Measurements from ENCODE around the gene RRAGC.
"Not testable (repeated sequence)": the region's sequence is repeated elsewhere in the genome, so short reads cannot be mapped to it uniquely, and the experiment has no call there.

Gene RRAGC

GRCh38 chr1:38848071-38848470 lies 11.5 kb downstream of the RRAGC start:
- H4K8ac ChIP-seq (ENCODE audit: low read depth, low read length): no peak overlapping the region
- H3K23ac ChIP-seq (ENCODE audit: low read length): no peak overlapping the region
- H3K4ac ChIP-seq (ENCODE audit: low read depth, low read length): no peak overlapping the region
- no peak overlapping the region for H2BK15ac ChIP-seq (replicated peaks; ENCODE audit: low read depth)
- no peak overlapping the region for H3K9ac ChIP-seq (ENCODE audit: low read length)
- no peak overlapping the region for H4K5ac ChIP-seq (ENCODE audit: low read length)
- no peaks in the 10 kb centered on the region for H3K27me3 ChIP-seq (ENCODE audit: insufficient read depth, low read length, poor library complexity)
- H3K4me2 ChIP-seq (ENCODE audit: low read length): no peak overlapping the region
- no peak for DNase-seq
- H3K4me1 ChIP-seq (ENCODE audit: control insufficient read depth, low read depth, low read length): no peaks in the 10 kb centered on the region
- H3K79me2 ChIP-seq (ENCODE audit: control insufficient read depth, insufficient read depth, low read length): no peaks in the 10 kb centered on the region
- no peak overlapping the region for H2BK120ac ChIP-seq (ENCODE audit: low read depth, low read length)
- no peak overlapping the region for H3K56ac ChIP-seq (ENCODE audit: low read length)
- no peak overlapping the region for H2BK5ac ChIP-seq (ENCODE audit: low read length)
- no peak overlapping the region for H2AK5ac ChIP-seq (ENCODE audit: low read length)
- no CpG with 5 or more reads among the region's 1 CpG for WGBS (ENCODE audit: extremely low coverage, insufficient coverage, low lambda C conversion rate)
- no peak overlapping the region for H3K18ac ChIP-seq (ENCODE audit: low read length)
- no peak overlapping the region for H3K27ac ChIP-seq (ENCODE audit: low read depth, low read length)
- no peaks in the 10 kb centered on the region for H3K79me1 ChIP-seq (ENCODE audit: low read length)
- H3K4me3 ChIP-seq (ENCODE audit: low read length): no peak overlapping the region
- H3K36me3 ChIP-seq (ENCODE audit: control insufficient read depth, insufficient read depth, low read length): peaks cover 2% of the 10 kb centered on the region

GRCh38 chr1:38846210-38846609 lies 13.4 kb downstream of the RRAGC start:
- Histone ChIP-seq H3K18ac (ENCODE audit: low read length) (no peak overlapping the region), H3K27me3 (ENCODE audit: insufficient read depth, low read length, poor library complexity) (no peaks in the 10 kb centered on the region), H4K8ac (ENCODE audit: low read depth, low read length) (no peak overlapping the region), H3K4ac (ENCODE audit: low read depth, low read length) (no peak overlapping the region), H2AK5ac (ENCODE audit: low read length) (no peak overlapping the region), H2BK120ac (ENCODE audit: low read depth, low read length) (no peak overlapping the region), H3K4me1 (ENCODE audit: control insufficient read depth, low read depth, low read length) (no peaks in the 10 kb centered on the region), H2BK5ac (ENCODE audit: low read length) (no peak overlapping the region), H2BK15ac (replicated peaks; ENCODE audit: low read depth) (no peak overlapping the region), H3K79me1 (ENCODE audit: low read length) (no peaks in the 10 kb centered on the region), H4K5ac (ENCODE audit: low read length) (no peak overlapping the region), H3K27ac (ENCODE audit: low read depth, low read length) (no peak overlapping the region), H3K36me3 (ENCODE audit: control insufficient read depth, insufficient read depth, low read length) (peaks cover under 1% of the 10 kb centered on the region), H3K4me2 (ENCODE audit: low read length) (no peak overlapping the region), H3K9ac (ENCODE audit: low read length) (no peak overlapping the region), H3K56ac (ENCODE audit: low read length) (no peak overlapping the region), H3K4me3 (ENCODE audit: low read length) (no peak overlapping the region), H3K79me2 (ENCODE audit: control insufficient read depth, insufficient read depth, low read length) (no peaks in the 10 kb centered on the region), H3K23ac (ENCODE audit: low read length) (no peak overlapping the region)
- DNase-seq: no peak
- no CpG with 5 or more reads among the region's 3 CpGs for WGBS (ENCODE audit: extremely low coverage, insufficient coverage, low lambda C conversion rate)

- H3K36me3 ChIP-seq (ENCODE audit: control insufficient read depth, insufficient read depth, low read length); H3K56ac ChIP-seq (ENCODE audit: low read length); H2AK5ac ChIP-seq (ENCODE audit: low read length); H4K8ac ChIP-seq (ENCODE audit: low read depth, low read length); H2BK15ac ChIP-seq (replicated peaks; ENCODE audit: low read depth); H3K18ac ChIP-seq (ENCODE audit: low read length); H3K27ac ChIP-seq (ENCODE audit: low read depth, low read length); H3K79me2 ChIP-seq (ENCODE audit: control insufficient read depth, insufficient read depth, low read length); H2BK120ac ChIP-seq (ENCODE audit: low read depth, low read length); H3K4me3 ChIP-seq (ENCODE audit: low read length); H3K4ac ChIP-seq (ENCODE audit: low read depth, low read length); H3K23ac ChIP-seq (ENCODE audit: low read length); DNase-seq; H3K27me3 ChIP-seq (ENCODE audit: insufficient read depth, low read length, poor library complexity); H4K5ac ChIP-seq (ENCODE audit: low read length); H3K4me2 ChIP-seq (ENCODE audit: low read length); H3K4me1 ChIP-seq (ENCODE audit: control insufficient read depth, low read depth, low read length); H2BK5ac ChIP-seq (ENCODE audit: low read length); H3K9ac ChIP-seq (ENCODE audit: low read length); H3K79me1 ChIP-seq (ENCODE audit: low read length): not testable (repeated sequence)
- WGBS (ENCODE audit: extremely low coverage, insufficient coverage, low lambda C conversion rate): no CpG with 5 or more reads among the region's 3 CpGs
Observed at GRCh38 chr1:38845088-38845487, 14.5 kb downstream of the RRAGC start.

DNA sequence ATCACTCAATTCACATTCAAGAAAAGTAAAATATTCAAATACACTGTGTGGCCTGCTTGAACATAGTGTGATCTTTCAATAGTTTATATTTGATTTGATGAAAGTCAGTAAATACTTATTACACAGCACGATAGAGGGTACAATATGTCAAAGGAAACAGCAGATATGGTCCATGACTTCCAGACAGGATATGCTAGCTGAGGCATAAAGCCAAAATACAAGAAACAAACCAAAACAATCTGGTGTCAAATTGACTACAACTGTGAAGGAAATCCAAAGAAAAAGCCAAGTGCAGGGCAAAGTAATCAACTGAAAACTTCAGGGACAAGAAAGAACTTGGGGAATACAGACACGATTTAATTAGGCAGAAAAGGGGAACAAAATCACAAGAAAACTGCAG lies 19.3 kb downstream of the RRAGC start:
- peaks cover 4% of the 10 kb centered on the region for H3K36me3 ChIP-seq (ENCODE audit: control insufficient read depth, insufficient read depth, low read length)
- no peak overlapping the region for H2AK5ac ChIP-seq (ENCODE audit: low read length)
- no peaks in the 10 kb centered on the region for H3K79me2 ChIP-seq (ENCODE audit: control insufficient read depth, insufficient read depth, low read length)
- H3K56ac ChIP-seq (ENCODE audit: low read length): no peak overlapping the region
- H4K5ac ChIP-seq (ENCODE audit: low read length): no peak overlapping the region
- no peak overlapping the region for H3K23ac ChIP-seq (ENCODE audit: low read length)
- H2BK120ac ChIP-seq (ENCODE audit: low read depth, low read length): no peak overlapping the region
- no peak overlapping the region for H3K9ac ChIP-seq (ENCODE audit: low read length)
- no peak overlapping the region for H3K27ac ChIP-seq (ENCODE audit: low read depth, low read length)
- H3K27me3 ChIP-seq (ENCODE audit: insufficient read depth, low read length, poor library complexity): no peaks in the 10 kb centered on the region
- no peak overlapping the region for H3K4me3 ChIP-seq (ENCODE audit: low read length)
- H3K79me1 ChIP-seq (ENCODE audit: low read length): no peaks in the 10 kb centered on the region
- no peak overlapping the region for H3K4ac ChIP-seq (ENCODE audit: low read depth, low read length)
- H4K8ac ChIP-seq (ENCODE audit: low read depth, low read length): no peak overlapping the region
- H3K18ac ChIP-seq (ENCODE audit: low read length): no peak overlapping the region
- no CpG with 5 or more reads among the region's 2 CpGs for WGBS (ENCODE audit: extremely low coverage, insufficient coverage, low lambda C conversion rate)
- H2BK5ac ChIP-seq (ENCODE audit: low read length): no peak overlapping the region
- no peaks in the 10 kb centered on the region for H3K4me1 ChIP-seq (ENCODE audit: control insufficient read depth, low read depth, low read length)
- H3K4me2 ChIP-seq (ENCODE audit: low read length): no peak overlapping the region
- no peak overlapping the region for H2BK15ac ChIP-seq (replicated peaks; ENCODE audit: low read depth)
- no peak for DNase-seq

DNA sequence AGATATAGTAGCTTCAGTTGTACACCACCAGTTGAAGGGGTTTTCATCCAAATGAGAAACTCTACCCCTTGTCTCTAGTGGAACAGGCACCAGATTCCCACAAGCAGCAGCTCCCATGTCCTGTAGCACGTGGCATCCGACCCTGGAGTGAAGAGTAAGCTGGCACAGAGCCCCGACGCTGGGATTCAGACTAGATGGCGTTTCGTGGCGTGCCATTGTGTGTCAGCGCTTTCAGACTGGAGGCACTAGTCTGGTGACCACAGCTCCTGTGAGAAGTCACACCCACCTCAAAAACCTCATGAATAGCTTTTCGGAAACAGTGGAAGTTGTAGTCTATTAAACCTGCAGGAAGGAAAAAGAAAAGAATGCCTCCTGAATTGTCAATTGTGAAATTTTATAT lies 20.2 kb downstream of the RRAGC start:
- Histone ChIP-seq H2BK15ac (replicated peaks; ENCODE audit: low read depth) (no peak overlapping the region), H3K4me3 (ENCODE audit: low read length) (no peak overlapping the region), H3K79me2 (ENCODE audit: control insufficient read depth, insufficient read depth, low read length) (no peaks in the 10 kb centered on the region), H3K79me1 (ENCODE audit: low read length) (no peaks in the 10 kb centered on the region), H3K56ac (ENCODE audit: low read length) (no peak overlapping the region), H4K5ac (ENCODE audit: low read length) (no peak overlapping the region), H2AK5ac (ENCODE audit: low read length) (no peak overlapping the region), H3K23ac (ENCODE audit: low read length) (no peak overlapping the region), H4K8ac (ENCODE audit: low read depth, low read length) (no peak overlapping the region), H3K27ac (ENCODE audit: low read depth, low read length) (no peak overlapping the region), H2BK120ac (ENCODE audit: low read depth, low read length) (no peak overlapping the region), H3K36me3 (ENCODE audit: control insufficient read depth, insufficient read depth, low read length) (peaks cover 4% of the 10 kb centered on the region), H3K4me1 (ENCODE audit: control insufficient read depth, low read depth, low read length) (no peaks in the 10 kb centered on the region), H2BK5ac (ENCODE audit: low read length) (no peak overlapping the region), H3K27me3 (ENCODE audit: insufficient read depth, low read length, poor library complexity) (no peaks in the 10 kb centered on the region), H3K4me2 (ENCODE audit: low read length) (no peak overlapping the region), H3K4ac (ENCODE audit: low read depth, low read length) (no peak overlapping the region), H3K18ac (ENCODE audit: low read length) (no peak overlapping the region), H3K9ac (ENCODE audit: low read length) (no peak overlapping the region)
- DNase-seq: no peak
- WGBS (ENCODE audit: extremely low coverage, insufficient coverage, low lambda C conversion rate): no CpG with 5 or more reads among the region's 9 CpGs

DNA sequence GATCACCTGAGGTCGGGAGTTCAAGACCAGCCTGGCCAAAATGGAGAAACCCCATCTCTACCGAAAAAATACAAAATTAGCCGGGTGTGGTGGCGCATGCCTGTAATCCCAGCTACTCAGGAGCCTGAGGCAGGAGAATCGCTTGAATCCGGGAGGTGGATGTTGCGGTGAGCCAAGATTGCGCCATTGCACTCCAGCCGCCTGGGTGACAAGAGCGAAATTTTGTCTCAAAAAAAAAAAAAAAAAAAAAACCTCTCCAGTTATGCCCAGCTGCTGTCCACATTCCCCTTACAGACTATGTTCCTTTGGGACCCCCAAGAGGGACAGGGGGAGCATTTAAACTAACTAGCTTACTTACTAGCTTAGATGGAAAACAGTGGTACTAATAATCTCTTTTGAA lies 23.3 kb downstream of the RRAGC start:
- not testable (repeated sequence) for H3K4me2 ChIP-seq (ENCODE audit: low read length); DNase-seq; H3K36me3 ChIP-seq (ENCODE audit: control insufficient read depth, insufficient read depth, low read length); H3K27ac ChIP-seq (ENCODE audit: low read depth, low read length); H2AK5ac ChIP-seq (ENCODE audit: low read length); H4K5ac ChIP-seq (ENCODE audit: low read length); H3K18ac ChIP-seq (ENCODE audit: low read length); H3K79me1 ChIP-seq (ENCODE audit: low read length); H3K79me2 ChIP-seq (ENCODE audit: control insufficient read depth, insufficient read depth, low read length); H3K4ac ChIP-seq (ENCODE audit: low read depth, low read length); H2BK15ac ChIP-seq (replicated peaks; ENCODE audit: low read depth); H3K9ac ChIP-seq (ENCODE audit: low read length); H3K4me3 ChIP-seq (ENCODE audit: low read length); H3K27me3 ChIP-seq (ENCODE audit: insufficient read depth, low read length, poor library complexity); H2BK120ac ChIP-seq (ENCODE audit: low read depth, low read length); H3K23ac ChIP-seq (ENCODE audit: low read length); H4K8ac ChIP-seq (ENCODE audit: low read depth, low read length); H2BK5ac ChIP-seq (ENCODE audit: low read length); H3K56ac ChIP-seq (ENCODE audit: low read length); H3K4me1 ChIP-seq (ENCODE audit: control insufficient read depth, low read depth, low read length)
- no CpG with 5 or more reads among the region's 10 CpGs for WGBS (ENCODE audit: extremely low coverage, insufficient coverage, low lambda C conversion rate)

All from mesendoderm (in vitro differentiated cells).